Measurements from ENCODE around the gene CISH. TPM values are rescaled to one million over a fixed set of nuclear protein-coding genes. Genes with fewer than 3 reads are reported as not detected.

Gene CISH
- polyA plus RNA-seq, 1 donor, result 29.4 TPM

GRCh38 chr3:50573566-50574443 lies 37.8 kb downstream of the CISH start:
- DNase-seq, result no peak

GRCh38 chr3:50572801-50573371 lies 38.7 kb downstream of the CISH start:
- DNase-seq, result no peak

- peak; percentile 70 for DNase-seq
These were observed 39.4 kb downstream of the CISH start for GRCh38 chr3:50572158-50572557.

GRCh38 chr3:50571486-50571885 lies 40.1 kb downstream of the CISH start:
- no peak for DNase-seq

GRCh38 chr3:50570508-50571279 lies 40.9 kb downstream of the CISH start:
- DNase-seq, result no peak

GRCh38 chr3:50568947-50569749 lies 42.4 kb downstream of the CISH start, which contains the start of gene HEMK1:
Gene HEMK1 (plus strand): TSS chr3:50569522. CDS start chr3:50571105, 1,583 bp downstream.
- peak; percentile 96 for DNase-seq

GRCh38 chr3:50567386-50568167 lies 44.0 kb downstream of the CISH start, which contains the start of gene C3orf18:
Gene C3orf18 (minus strand): TSS chr3:50567747. CDS start chr3:50565699, 2,048 bp downstream.
- peak; percentile 85 for DNase-seq

GRCh38 chr3:50567011-50567385 lies 44.6 kb downstream of the CISH start:
- DNase-seq, result no peak

- DNase-seq, result no peak
These were observed 47.3 kb downstream of the CISH start for GRCh38 chr3:50564321-50564720.

GRCh38 chr3:50563867-50564266 lies 47.7 kb downstream of the CISH start:
- no peak for DNase-seq

- DNase-seq, result no peak
These were observed 48.7 kb downstream of the CISH start for GRCh38 chr3:50562861-50563260.

- DNase-seq, result no peak
These were observed 51.9 kb downstream of the CISH start for GRCh38 chr3:50559702-50560101.

- DNase-seq, result no peak
These were observed 53.7 kb downstream of the CISH start for GRCh38 chr3:50557915-50558314.

GRCh38 chr3:50557106-50557505 lies 54.5 kb downstream of the CISH start:
- DNase-seq, result no peak

Other genes starting within 250 kb of the CISH start
- gene CACNA2D2, start 108.1 kb downstream of the CISH start, polyA plus RNA-seq (ENCODE audit: insufficient read length), result 14.6 TPM
- 19.4 TPM for gene C3orf18, start 44.0 kb downstream of the CISH start, polyA plus RNA-seq (ENCODE audit: insufficient read length)
- 22.8 TPM for gene HEMK1, start 42.3 kb downstream of the CISH start, polyA plus RNA-seq (ENCODE audit: insufficient read length)
- 49.1 TPM for gene MAPKAPK3, start 5.4 kb upstream of the CISH start, polyA plus RNA-seq (ENCODE audit: insufficient read length)
- gene DOCK3, start 63.2 kb upstream of the CISH start, polyA plus RNA-seq (ENCODE audit: insufficient read length), result 2.1 TPM

Measured in left kidney (tissue), 2 donors.